Fibroblast of lung (primary cell): ENCODE data around the gene ACSL3. TPM values are rescaled to one million over a fixed set of nuclear protein-coding genes. Genes with fewer than 3 reads are reported as not detected.
A peak's percentile ranks its signal among the peaks of the same experiment; 100 is the strongest.
"Not testable (repeated sequence)": the region's sequence is repeated elsewhere in the genome, so short reads cannot be mapped to it uniquely, and the experiment has no call there.

ENCODE experiments used
- DNase-seq, 2 donors: peaks; one replicate each; pipeline versions ENCODE4 v3.0.0 to v3.0.0-alpha.2; 2010; ENCODE audit warnings: low read depth in 2 of 2
- H2AFZ ChIP-seq: 2 replicates; pipeline ENCODE4 v1.5.1; 2012; ENCODE audit warnings: low read length, control low read depth, inconsistent platforms
- H3K27ac ChIP-seq: 2 replicates; pipeline ENCODE4 v1.5.1; 2011; ENCODE audit warnings: low read length, control low read depth; ENCODE audit not compliant: insufficient read depth
- H3K27me3 ChIP-seq: 2 replicates; pipeline ENCODE4 v1.5.1; 2011; ENCODE audit warnings: mild to moderate bottlenecking, low read length; ENCODE audit not compliant: control insufficient read depth, insufficient read depth
- H3K36me3 ChIP-seq: 2 replicates; pipeline ENCODE4 v1.5.1; 2011; ENCODE audit warnings: low read length; ENCODE audit not compliant: control insufficient read depth, insufficient read depth
- H3K4me1 ChIP-seq: 2 replicates; pipeline ENCODE4 v1.5.1; 2011; ENCODE audit warnings: low read length; ENCODE audit not compliant: control insufficient read depth, insufficient read depth; ENCODE audit errors: extremely low read depth
- H3K4me2 ChIP-seq: 2 replicates; pipeline ENCODE4 v1.5.1; 2011; ENCODE audit warnings: low read length, control low read depth; ENCODE audit not compliant: insufficient read depth; ENCODE audit errors: extremely low read depth
- H3K4me3 ChIP-seq, 4 experiments: fragments of 200-600 bp in 1 of 4; sonication (generic) in 1 of 4; replicated peaks in 1 of 4; 2 replicates each; pipeline ENCODE4 v1.5.1; 2011 to 2016; ENCODE audit warnings: low read length in 4 of 4, low read depth in 3 of 4, mild to moderate bottlenecking in 3 of 4, control low read depth in 2 of 4, inconsistent platforms in 1 of 4, mixed read lengths in 1 of 4; ENCODE audit not compliant: insufficient read depth in 1 of 4; ENCODE audit errors: control extremely low read depth in 1 of 4
- H3K79me2 ChIP-seq: 2 replicates; pipeline ENCODE4 v1.5.1; 2012; ENCODE audit warnings: mild to moderate bottlenecking, low read length, inconsistent platforms; ENCODE audit not compliant: control insufficient read depth, insufficient read depth
- H3K9ac ChIP-seq: 2 replicates; pipeline ENCODE4 v1.5.1; 2011; ENCODE audit warnings: mild to moderate bottlenecking, low read length, control low read depth; ENCODE audit not compliant: insufficient read depth
- H3K9me3 ChIP-seq: 2 replicates; pipeline ENCODE4 v1.5.1; 2012; ENCODE audit warnings: low read depth, low read length; ENCODE audit not compliant: control insufficient read depth, insufficient read depth
- H4K20me1 ChIP-seq: 2 replicates; pipeline ENCODE4 v1.5.1; 2011; ENCODE audit warnings: low read length; ENCODE audit not compliant: control insufficient read depth, insufficient read depth; ENCODE audit errors: extremely low read depth
- CTCF ChIP-seq, 2 donors: IDR thresholded peaks in 1 of 2; conservative IDR thresholded peaks in 1 of 2; 1 replicate in 1 of 2; 2 replicates in 1 of 2; pipeline ENCODE4 v1.5.1; 2011 to 2012; ENCODE audit warnings: low read length in 2 of 2, control low read depth in 1 of 2, inconsistent platforms in 1 of 2, low read depth in 1 of 2, mild to moderate bottlenecking in 1 of 2
- EZH2 ChIP-seq: IDR thresholded peaks from 2 replicates; pipeline ENCODE4 v1.5.1; 2012; ENCODE audit warnings: low read length, control low read depth, mild to moderate bottlenecking; ENCODE audit errors: missing control alignments
- polyA plus RNA-seq, 2 donors: library from polyadenylated mRNA; depleted of rRNA in 1 of 2; stranded (reverse) in 1 of 2; unstranded in 1 of 2; fragments of >200 nt; gene quantifications; 2 replicates each; pipeline ENCODE4 v1.2.1, GENCODE V29; 2011 to 2012; ENCODE audit warnings: missing spikeins in 1 of 2
- total RNA-seq: library from RNA; depleted of rRNA; stranded (reverse); fragments of >200 nt; gene quantifications from 2 replicates; pipeline ENCODE4 v1.2.1, GENCODE V29; 2014

The ACSL3 gene
- total and polyA plus RNA-seq, 2 donors (not counting 1 experiment from before 2014, with no cell fraction given), result 147 to 377 TPM

DNA sequence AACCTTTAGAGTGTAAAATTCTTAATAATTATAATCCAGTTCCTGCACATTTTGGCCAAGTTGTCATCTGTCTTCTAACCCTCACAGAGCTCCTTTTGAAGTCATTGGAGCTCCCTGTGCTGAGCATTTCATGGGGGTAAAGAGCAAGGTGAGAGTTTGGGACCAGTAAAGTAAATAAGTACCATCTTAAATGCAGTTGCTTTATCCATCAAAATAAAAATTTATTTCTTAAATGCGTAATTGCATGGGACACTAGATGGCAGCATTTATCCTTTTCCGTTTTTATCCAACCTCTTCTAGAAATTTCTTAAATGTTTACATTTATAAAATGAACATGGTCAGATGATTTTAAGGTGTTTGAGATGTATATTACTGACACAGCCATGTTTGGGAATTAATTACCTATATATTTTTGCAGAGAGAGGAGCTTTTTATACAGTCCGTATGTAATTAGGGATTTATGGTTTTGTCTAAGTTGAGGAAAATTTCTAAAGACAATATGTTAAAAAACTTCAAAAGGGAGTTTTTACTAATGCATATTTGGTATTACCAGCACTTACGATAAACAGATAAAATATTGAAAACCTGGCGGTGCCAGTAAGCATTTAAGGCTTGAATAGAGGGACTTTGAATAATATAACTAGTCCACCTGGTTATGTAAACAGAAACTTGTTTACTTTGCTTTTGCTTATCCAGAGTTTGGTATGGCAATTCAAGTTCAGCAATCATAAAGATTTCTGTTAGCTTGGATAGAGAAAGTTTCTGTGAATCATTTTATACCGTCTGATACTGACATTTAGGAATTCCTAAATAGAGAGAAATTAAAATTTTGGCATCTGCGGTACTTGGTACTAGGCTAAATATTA lies 54.5 kb downstream of the ACSL3 start:
- Histone ChIP-seq H3K79me2 (peaks cover 57% of the 10 kb centered on the region), H3K4me1 (peaks cover 9% of the 10 kb centered on the region), H3K36me3 (peaks cover 2% of the 10 kb centered on the region), H3K27ac (no peak overlapping the region), H4K20me1 (no peaks in the 10 kb centered on the region), H3K9me3 (no peaks in the 10 kb centered on the region), H3K27me3 (no peaks in the 10 kb centered on the region), H3K4me3 (no peak overlapping the region), H3K4me2 (no peak overlapping the region), H2AFZ (no peak overlapping the region), H3K9ac (no peak overlapping the region)
- peak in 1 of 2 donors; percentile 61 for DNase-seq
- TF ChIP-seq CTCF (conservative IDR thresholded peaks at IDR 0.05 in 1 of 2, IDR thresholded peaks at IDR 0.05 in 1 of 2; ENCODE audit: low read depth in 1 of 2, low read length in 2 of 2) (peak; percentile 37 to 57), EZH2 (no peak)

DNA sequence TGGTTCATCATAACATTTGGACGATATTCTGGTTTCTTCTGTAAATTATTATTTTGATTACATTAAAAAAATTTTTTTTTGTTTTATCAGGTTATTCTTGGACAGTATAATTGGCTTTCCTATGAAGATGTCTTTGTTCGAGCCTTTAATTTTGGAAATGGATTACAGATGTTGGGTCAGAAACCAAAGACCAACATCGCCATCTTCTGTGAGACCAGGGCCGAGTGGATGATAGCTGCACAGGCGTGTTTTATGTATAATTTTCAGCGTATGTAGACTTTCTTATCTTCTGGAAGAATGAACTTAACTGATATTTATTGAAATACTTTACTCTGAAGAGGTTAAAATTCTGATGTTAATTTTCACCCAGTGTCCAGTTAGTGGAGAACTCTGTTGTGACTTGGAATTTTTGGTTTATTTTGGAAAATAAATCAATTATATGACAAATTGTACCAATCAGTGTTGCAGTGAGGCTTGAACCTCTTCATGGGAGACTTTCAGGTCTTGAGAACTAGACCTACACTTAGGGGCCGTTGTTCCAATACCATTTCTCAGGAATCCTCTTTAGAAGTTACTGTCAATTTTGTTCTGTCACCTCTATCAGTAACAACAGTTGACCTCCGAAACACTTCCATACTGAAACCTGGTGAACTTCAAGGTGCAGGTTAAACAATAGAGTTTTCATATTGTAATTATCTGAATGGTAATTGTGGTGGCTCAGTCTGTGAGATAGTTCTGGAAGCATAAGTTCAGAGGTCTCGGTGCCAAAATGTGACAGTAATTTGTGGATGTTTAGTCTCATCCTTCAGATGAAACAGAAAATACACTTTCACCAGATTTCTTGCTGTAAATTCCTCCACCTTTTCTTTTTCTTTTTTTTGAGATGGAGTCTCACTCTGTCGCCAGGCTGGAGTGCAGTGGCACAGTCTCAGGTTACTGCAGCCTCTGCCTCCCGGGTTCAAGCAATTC lies 55.7 kb downstream of the ACSL3 start:
- Histone ChIP-seq H3K4me2 (no peak overlapping the region), H3K79me2 (peaks cover 57% of the 10 kb centered on the region), H3K36me3 (peaks cover 5% of the 10 kb centered on the region), H3K27me3 (no peaks in the 10 kb centered on the region), H2AFZ (no peak overlapping the region), H3K4me1 (peaks cover 10% of the 10 kb centered on the region), H3K9me3 (no peaks in the 10 kb centered on the region), H3K9ac (no peak overlapping the region), H4K20me1 (peaks cover 2% of the 10 kb centered on the region), H3K4me3 (no peak overlapping the region), H3K27ac (no peak overlapping the region)
- peak in 1 of 2 donors; percentile 22 for TF ChIP-seq CTCF (conservative IDR thresholded peaks at IDR 0.05 in 1 of 2, IDR thresholded peaks at IDR 0.05 in 1 of 2; ENCODE audit: low read depth in 1 of 2, low read length in 2 of 2)
- TF ChIP-seq EZH2, result no peak
- DNase-seq, result peak in 1 of 2 donors; percentile 34

DNA sequence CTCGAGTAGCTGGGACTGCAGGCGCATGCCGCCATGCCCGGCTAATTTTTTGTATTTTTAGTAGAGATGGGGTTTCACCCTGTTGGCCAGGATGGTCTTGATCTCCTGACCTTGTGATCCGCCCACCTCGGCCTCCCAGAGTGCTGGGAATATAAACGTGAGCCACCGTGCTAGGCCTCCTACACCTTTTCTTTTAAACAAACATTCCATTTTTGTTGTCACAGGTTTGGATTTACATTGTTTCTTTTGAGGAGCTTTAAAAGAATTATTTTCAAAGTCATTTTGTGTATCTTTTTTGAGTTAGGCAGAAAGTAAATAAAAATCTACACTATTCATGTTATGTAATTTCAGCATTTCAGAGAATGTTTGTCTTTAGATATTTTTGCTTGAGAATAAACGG lies 56.4 kb downstream of the ACSL3 start:
- H3K4me3 ChIP-seq, H4K20me1 ChIP-seq, H3K36me3 ChIP-seq, DNase-seq, H3K4me2 ChIP-seq, H3K27me3 ChIP-seq, H3K9ac ChIP-seq, H3K27ac ChIP-seq, H2AFZ ChIP-seq, H3K9me3 ChIP-seq: not testable (repeated sequence)
- Histone ChIP-seq H3K4me1 (peaks cover 10% of the 10 kb centered on the region), H3K79me2 (peaks cover 51% of the 10 kb centered on the region)
